GM03348 (cell line): ENCODE measurements around the gene TMEM200B.
"Not testable (repeated sequence)": the region's sequence is repeated elsewhere in the genome, so short reads cannot be mapped to it uniquely, and the experiment has no call there.

Experiments
- DNase-seq: peaks from one replicate; pipeline ENCODE4 v3.0.0; 2012; ENCODE audit warnings: low spot score

The TMEM200B gene

DNA sequence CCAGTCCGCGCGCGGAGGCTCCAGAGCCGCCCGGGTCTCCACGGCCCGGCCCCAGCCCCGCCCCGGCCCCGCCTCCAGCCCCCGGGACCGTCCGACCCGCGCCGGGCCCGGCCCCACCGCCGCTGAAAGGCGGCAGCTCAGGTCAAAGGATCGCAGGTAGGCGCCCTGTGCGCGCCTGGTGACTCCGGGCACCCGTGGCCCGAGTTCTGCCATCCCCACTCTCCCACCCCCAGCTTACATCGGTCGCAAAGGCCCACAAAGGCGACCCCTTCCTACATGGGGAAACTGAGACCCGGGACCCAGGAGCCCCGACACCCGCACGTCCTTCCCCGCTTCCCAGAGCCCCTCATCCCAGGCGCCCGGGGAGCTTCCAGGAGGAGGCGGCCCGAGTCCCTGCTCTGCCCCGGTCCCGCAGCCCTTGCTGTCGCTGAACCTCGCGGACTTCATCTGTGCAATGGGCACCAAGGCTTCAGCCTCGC, at the start of gene TMEM200B:
Gene TMEM200B, minus strand, starts transcription at position 17 of the 479 bp plus-strand sequence. CDS start 2,075 bp downstream, outside the sequence.
- peak; percentile 65 for DNase-seq

- DNase-seq, result no peak
Observed at GRCh38 chr1:29172415-29172939, 48.8 kb upstream of the TMEM200B start.

DNA sequence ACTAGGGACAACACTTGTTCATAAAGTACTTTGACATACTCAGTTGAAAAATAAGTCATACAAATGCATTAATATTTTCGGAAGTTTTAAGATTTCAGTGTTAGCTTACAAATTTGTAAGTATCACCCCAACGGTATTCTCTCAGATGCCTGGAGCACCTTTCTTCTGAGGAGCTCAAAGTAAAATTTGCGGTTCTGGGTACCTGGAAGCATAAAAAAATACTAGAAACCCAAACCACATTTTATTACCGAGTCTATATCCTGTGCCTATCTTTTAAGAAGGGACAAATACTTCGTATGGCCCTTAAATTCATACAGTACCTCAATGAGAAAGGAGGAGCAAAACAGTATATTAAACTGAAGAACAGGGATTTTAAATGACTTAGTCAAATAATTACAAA, 47.8 kb upstream of the TMEM200B start:
- DNase-seq, result no peak

- DNase-seq, result peak; percentile 16
Observed at GRCh38 chr1:29171089-29171488, 47.4 kb upstream of the TMEM200B start.

DNA sequence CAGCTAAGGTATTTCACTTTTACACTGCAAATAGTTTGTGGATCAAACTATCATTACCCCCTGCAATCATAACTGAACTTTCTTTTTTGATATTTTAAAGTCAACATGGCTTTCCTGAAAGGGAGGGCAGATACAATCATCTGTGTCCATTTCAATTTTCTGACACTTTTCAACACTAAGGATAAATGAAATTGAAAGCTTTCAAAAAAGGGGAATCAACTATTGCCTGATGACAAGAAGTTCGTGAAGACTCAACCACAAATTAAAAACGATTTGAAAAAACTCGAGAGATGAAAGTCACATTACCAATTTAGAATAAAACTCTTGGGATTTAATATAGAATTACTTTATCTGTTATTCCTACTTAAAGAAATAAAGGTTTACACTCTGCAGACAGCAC, 46.3 kb upstream of the TMEM200B start:
- DNase-seq, result no peak

- no peak for DNase-seq
Observed at GRCh38 chr1:29167904-29168303, 44.2 kb upstream of the TMEM200B start.

GRCh38 chr1:29166291-29166878, 42.7 kb upstream of the TMEM200B start:
- DNase-seq, result no peak

- DNase-seq, result no peak
Observed at GRCh38 chr1:29164588-29164987, 40.9 kb upstream of the TMEM200B start.

GRCh38 chr1:29162476-29163138, 38.9 kb upstream of the TMEM200B start:
- peak; percentile 58 for DNase-seq

DNA sequence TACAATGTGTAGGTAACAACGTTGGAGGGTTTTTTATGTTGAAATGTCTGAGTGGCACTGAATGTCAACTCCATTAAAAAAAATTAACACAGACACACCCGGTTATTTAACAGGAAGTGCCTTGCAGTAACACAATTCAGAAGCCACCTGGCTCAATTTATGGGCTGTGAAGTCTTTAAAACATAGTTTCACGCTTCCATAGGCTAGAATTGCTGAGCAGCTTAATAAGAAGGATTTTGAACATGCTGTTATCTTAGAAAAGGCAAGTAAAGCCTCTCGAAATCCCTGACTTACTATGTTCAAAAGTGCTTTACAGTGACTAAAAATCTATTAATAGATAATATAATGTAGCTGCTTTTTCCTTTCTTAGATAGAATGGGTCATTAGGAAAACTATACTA, 38.3 kb upstream of the TMEM200B start:
- no peak for DNase-seq

DNA sequence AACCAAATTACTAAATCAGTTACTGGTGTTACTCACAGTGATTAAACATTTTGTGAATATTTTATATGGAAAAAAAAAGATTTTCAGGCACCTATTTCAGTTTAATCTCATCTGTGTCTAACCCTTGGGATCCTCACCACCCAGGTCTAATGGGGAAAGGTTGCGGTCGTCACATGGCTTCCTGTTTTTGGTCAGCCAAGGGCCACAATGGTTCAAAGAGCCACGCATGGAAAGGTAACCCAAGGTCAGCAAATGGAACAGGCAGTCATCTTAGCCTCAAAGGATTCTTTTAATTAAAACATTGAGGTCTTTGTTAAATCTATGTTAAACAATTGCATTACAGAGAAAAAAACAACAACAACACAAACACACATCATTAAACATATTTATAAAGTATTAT, 36.1 kb upstream of the TMEM200B start:
- no peak for DNase-seq

GRCh38 chr1:29157269-29157601, 33.5 kb upstream of the TMEM200B start:
- DNase-seq, result no peak

DNA sequence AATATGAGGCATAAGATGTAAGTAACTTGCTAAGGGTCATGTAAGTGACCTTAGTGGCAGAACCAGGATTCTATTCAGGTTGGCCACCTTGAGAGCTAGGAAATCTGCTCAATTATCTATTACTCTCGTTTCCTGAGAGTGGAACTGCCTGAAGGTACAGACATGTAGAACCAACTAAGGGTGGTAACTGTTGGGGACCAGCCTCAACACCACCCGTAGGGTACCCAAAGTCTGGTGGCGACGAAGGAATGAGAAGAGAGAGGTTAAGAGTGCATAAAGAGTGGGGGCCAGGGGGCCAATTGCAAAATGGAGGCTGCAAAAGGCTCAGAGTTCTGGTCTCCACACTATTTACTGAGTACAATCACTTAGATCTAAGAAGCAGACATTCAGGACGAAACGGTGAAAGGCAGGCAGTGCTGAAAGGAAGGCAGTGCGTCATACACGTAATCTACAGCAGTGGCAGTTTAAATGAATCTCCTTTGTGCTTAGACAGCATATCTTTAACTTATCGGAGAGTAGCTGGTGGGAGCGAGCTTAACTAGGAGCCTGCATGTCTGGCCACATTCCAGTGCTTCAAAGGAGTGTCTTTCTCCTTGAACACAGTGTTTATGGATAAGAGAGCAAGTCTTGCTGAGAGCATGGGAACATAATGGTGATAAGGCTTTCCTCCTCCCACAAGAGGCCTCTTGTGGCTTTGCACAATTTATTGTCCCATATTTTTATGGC, 33.0 kb upstream of the TMEM200B start:
- no peak for DNase-seq

- no peak for DNase-seq
Observed at GRCh38 chr1:29152046-29152805, 28.5 kb upstream of the TMEM200B start.

DNA sequence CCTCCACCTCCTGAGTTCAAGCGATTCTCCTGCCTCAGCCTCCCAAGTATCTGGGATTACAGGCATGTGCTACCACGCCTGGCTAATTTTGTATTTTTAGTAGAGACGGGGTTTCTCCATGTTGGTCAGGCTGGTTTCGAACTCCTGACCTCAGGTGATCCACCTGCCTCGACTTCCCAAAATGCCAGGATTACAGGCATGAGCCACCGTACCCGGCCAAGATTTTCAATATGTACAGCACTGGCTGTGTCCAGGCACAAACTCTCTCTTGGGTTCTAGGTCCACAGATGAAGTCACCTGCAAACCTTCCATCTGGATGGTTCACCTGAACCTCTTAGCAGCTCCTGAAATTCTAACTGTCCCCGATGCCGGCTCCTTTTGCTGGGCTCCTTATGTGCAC, 26.6 kb upstream of the TMEM200B start:
- not testable (repeated sequence) for DNase-seq

DNA sequence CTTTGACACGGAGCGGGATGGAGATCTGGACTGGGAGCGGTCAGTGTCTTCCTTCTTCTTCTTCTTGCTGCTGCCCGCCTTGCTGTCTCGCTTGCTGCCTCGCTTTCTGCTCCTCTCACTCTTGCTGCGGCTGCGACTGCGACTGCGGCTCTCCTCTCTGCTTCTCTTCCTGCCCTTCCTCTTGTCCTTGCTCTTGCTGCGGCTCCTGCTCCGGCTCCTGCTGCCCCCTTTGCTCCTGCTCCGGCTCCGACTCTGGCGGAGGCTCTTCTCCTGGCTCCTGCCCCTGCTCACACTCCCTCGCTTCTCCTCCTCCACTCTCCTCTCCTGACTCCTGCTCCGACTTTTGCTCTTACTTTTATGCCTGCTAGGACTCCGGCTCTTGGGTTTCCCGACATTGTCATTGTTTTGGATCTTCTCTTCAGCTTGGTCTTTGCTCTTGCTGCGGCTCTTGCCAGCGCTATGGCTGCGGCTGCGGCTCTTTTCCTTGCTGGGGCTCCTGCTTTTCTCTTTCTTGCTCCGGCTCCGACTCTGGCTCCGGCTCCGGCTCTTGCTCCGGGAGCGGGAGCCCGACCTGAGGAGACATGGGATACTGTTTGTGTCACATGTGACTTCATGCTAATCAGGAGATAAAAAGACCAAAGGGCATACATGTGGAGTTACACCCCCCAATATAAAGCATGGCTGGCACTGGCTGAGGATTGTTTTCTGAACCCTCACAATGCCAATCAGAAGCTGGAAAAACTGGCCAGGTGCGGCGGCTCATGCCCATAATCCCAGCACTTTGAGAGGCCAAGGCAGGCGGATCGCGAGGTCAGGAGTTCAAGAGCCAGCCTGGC, 25.2 kb upstream of the TMEM200B start:
- no peak for DNase-seq

- peak; percentile 74 for DNase-seq
Observed at GRCh38 chr1:29145739-29146437, 22.2 kb upstream of the TMEM200B start.

DNA sequence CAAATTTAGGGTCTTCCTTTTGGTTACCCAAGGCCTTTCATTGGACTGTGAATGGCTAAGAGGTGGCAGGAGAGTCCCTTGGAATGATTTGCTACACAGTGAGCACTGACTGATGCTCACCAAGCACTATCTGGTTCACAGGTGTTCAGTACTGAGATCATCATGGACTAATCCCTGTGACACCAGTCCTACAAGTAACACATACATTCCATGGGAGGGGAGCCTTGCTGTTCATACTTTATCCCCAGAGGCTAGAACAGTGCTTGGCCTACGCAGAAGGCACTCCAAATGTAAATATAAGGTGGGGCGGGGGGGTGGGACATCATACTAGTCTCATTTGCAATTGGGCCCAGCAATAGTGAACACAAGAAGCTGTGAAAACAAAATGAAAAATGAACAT, 20.5 kb upstream of the TMEM200B start:
- DNase-seq, result no peak

- no peak for DNase-seq
Observed at GRCh38 chr1:29142714-29143113, 19.0 kb upstream of the TMEM200B start.

DNA sequence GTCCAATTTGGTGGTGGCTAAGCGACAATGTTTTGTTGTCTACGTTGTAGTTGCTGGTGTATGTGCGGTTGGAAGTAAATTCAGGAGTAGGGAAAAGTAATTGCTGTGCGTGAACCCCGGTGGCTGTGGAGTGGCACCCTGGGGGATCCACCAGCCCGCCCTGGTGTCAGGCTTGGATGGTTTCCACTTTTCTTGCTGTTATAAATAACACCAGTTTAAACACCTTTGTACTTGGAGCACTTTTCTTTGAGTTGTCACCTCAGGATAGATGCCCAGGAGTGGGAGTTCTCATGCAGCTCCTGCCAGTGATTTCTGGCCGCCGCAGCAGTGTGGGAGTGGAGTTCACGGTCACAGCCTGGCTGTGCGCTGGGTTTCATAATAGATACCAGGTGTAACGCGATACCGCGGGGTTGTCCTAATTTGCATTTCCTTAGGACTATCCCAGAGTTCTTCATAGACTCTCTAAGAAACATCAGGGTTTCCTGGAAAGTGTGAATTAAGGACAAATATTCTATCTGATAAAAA, 12.8 kb upstream of the TMEM200B start:
- peak; percentile 50 for DNase-seq

GRCh38 chr1:29134695-29135028, 11.0 kb upstream of the TMEM200B start:
- DNase-seq, result no peak
